MM.1S (cell line): ENCODE results near the gene MRPL20.
"Not testable (repeated sequence)": the region's sequence is repeated elsewhere in the genome, so short reads cannot be mapped to it uniquely, and the experiment has no call there.

Experiments used
- EZH2 ChIP-seq: fragments of 300-600 bp; sonication (generic); optimal IDR thresholded peaks from 2 replicates; pipeline ENCODE3; 2017; ENCODE audit warnings: low read depth, mild to moderate bottlenecking, antibody characterized with exemption, low read length, mixed read lengths
- EZH2phosphoT487 ChIP-seq: fragments of 300-600 bp; sonication (generic); IDR thresholded peaks from 2 replicates; pipeline ENCODE4 v1.6.1; 2018; ENCODE audit warnings: antibody characterized with exemption, low read length
- TF ChIP-seq, protein P1 (sequence below): fragments of 300-600 bp; sonication (generic); IDR thresholded peaks from 2 replicates; pipeline ENCODE4 v1.5.1; 2016; ENCODE audit warnings: antibody characterized with exemption, low read length, mixed read lengths

DNA sequence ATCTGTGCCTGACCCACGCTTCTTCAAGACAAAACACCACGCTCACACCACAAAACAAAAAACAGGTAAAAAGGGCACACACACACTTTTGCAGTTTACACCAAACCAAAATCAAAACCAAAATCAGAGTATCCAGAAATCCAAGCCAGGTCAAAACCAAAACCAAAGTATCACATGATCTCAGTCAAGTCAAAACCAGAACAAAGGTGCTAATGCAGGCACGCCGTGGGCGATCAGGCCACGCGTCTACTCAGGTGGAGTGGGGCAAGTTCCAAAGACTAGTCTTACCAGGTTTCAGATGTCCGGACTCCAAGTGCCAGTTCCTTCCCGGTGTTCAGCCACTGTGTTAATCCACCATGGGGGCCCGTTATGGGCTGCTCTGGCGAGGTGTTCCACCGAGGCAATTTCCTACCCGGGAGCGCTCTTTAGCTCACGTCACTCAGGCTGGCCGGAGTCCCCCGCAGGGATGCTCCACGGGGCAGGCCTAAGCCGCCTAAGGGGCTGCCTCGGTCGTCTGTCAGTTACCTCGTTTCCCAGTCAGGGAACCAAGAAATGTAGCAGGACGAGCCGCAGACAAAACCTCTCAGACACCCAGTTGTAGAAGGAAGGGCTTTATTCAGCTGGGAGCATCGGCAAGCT is 10.9 kb upstream of the MRPL20 start:
- not testable (repeated sequence) for TF ChIP-seq EZH2, EZH2phosphoT487
- TF ChIP-seq, protein P1, sequence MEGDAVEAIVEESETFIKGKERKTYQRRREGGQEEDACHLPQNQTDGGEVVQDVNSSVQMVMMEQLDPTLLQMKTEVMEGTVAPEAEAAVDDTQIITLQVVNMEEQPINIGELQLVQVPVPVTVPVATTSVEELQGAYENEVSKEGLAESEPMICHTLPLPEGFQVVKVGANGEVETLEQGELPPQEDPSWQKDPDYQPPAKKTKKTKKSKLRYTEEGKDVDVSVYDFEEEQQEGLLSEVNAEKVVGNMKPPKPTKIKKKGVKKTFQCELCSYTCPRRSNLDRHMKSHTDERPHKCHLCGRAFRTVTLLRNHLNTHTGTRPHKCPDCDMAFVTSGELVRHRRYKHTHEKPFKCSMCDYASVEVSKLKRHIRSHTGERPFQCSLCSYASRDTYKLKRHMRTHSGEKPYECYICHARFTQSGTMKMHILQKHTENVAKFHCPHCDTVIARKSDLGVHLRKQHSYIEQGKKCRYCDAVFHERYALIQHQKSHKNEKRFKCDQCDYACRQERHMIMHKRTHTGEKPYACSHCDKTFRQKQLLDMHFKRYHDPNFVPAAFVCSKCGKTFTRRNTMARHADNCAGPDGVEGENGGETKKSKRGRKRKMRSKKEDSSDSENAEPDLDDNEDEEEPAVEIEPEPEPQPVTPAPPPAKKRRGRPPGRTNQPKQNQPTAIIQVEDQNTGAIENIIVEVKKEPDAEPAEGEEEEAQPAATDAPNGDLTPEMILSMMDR: not testable (repeated sequence)
